ENCODE results near the gene LRRC1. TPM values are rescaled to one million over a fixed set of nuclear protein-coding genes. Genes with fewer than 3 reads are reported as not detected.

The LRRC1 gene
- total and polyA plus RNA-seq, 8 donors, result 5.2 to 11.6 (median 7.6) TPM

DNA sequence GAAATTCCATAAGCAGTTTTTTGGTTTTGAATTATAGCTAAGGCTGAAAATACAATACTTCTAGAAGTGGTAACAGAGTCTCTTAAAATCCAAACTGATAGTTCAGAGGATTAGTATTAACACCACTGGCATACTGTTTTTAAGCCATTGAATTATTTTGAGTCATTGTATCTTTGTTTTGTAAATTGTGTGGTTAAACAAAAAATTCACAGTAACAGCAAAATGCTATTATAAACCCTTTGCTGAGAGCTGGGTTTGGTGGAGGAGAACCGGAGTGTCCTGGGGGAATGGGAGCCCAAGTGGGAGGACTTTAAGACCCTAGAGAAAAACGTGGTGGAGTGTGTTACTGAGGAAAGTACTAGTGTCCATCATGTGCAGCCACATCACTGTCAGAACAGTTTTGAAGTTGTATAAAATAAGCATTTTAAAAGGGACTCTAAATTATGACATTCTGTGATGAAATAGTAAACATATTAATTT is 125.1 kb downstream of the LRRC1 start:
- DNase-seq (no peak), FAIRE-seq (no peak), ATAC-seq (no peak)
- Histone ChIP-seq H3K4me3 (no peak overlapping the region), H3K27me3 (no peaks in the 10 kb centered on the region), H3K36me3 (peaks cover 0 to 16% (median 0%) of the 10 kb centered on the region in 3 donors), H3K27ac (no peak overlapping the region), H3K9me3 (no peaks in the 10 kb centered on the region), H3K4me1 (no peaks in the 10 kb centered on the region)
- 71 to 78% methylated on average over 2 of the region's 2 CpGs for WGBS, 2 donors
- TF ChIP-seq, protein P1, sequence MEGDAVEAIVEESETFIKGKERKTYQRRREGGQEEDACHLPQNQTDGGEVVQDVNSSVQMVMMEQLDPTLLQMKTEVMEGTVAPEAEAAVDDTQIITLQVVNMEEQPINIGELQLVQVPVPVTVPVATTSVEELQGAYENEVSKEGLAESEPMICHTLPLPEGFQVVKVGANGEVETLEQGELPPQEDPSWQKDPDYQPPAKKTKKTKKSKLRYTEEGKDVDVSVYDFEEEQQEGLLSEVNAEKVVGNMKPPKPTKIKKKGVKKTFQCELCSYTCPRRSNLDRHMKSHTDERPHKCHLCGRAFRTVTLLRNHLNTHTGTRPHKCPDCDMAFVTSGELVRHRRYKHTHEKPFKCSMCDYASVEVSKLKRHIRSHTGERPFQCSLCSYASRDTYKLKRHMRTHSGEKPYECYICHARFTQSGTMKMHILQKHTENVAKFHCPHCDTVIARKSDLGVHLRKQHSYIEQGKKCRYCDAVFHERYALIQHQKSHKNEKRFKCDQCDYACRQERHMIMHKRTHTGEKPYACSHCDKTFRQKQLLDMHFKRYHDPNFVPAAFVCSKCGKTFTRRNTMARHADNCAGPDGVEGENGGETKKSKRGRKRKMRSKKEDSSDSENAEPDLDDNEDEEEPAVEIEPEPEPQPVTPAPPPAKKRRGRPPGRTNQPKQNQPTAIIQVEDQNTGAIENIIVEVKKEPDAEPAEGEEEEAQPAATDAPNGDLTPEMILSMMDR (IDR thresholded peaks at IDR 0.05), result no peak
- intact Hi-C loops (cut with DNase I), result loop anchor here in 1 of 3 donors (10.0 kb wide), 1 partner anchor 105 kb away; no protein-coding TSS in a partner anchor

- 65 to 86% methylated on average over 5 of the region's 5 CpGs for WGBS, 2 donors
- intact Hi-C loops (cut with DNase I), result loop anchor here in 1 of 3 donors (10.0 kb wide), 1 partner anchor 106 kb away; no protein-coding TSS in a partner anchor
- no peaks in the 10 kb centered on the region for H3K9me3 ChIP-seq
- ATAC-seq (no peak), FAIRE-seq (no peak), DNase-seq (no peak)
- H3K27me3 ChIP-seq, result no peaks in the 10 kb centered on the region
- H3K4me1 ChIP-seq, result no peaks in the 10 kb centered on the region
- peaks cover 0 to 16% (median 0%) of the 10 kb centered on the region in 3 donors for H3K36me3 ChIP-seq
- no peak overlapping the region for H3K27ac ChIP-seq
- TF ChIP-seq, protein P1 (IDR thresholded peaks at IDR 0.05), result no peak
- H3K4me3 ChIP-seq, result no peak overlapping the region
Measured at GRCh38 chr6:53920881-53921280, 126.1 kb downstream of the LRRC1 start.

GRCh38 chr6:53921639-53922038 is 126.8 kb downstream of the LRRC1 start:
- Histone ChIP-seq H3K9me3 (no peaks in the 10 kb centered on the region), H3K27me3 (no peaks in the 10 kb centered on the region), H3K4me3 (no peak overlapping the region), H3K27ac (no peak overlapping the region), H3K4me1 (no peaks in the 10 kb centered on the region), H3K36me3 (peaks cover 0 to 16% (median 0%) of the 10 kb centered on the region in 3 donors)
- 92 to 94% methylated on average over 2 of the region's 2 CpGs for WGBS, 2 donors
- intact Hi-C loops (cut with DNase I), result loop anchor here in 1 of 3 donors (10.0 kb wide), 1 partner anchor 107 kb away; no protein-coding TSS in a partner anchor
- ATAC-seq (no peak), FAIRE-seq (no peak), DNase-seq (no peak)
- TF ChIP-seq, protein P1 (IDR thresholded peaks at IDR 0.05), result no peak

- H3K9me3 ChIP-seq, result no peaks in the 10 kb centered on the region
- peaks cover 0 to 16% (median 0%) of the 10 kb centered on the region in 3 donors for H3K36me3 ChIP-seq
- no peak overlapping the region for H3K27ac ChIP-seq
- TF ChIP-seq, protein P1 (IDR thresholded peaks at IDR 0.05), result no peak
- intact Hi-C loops (cut with DNase I), result loop anchor here in 1 of 3 donors (10.0 kb wide), 1 partner anchor 108 kb away; no protein-coding TSS in a partner anchor
- DNase-seq, result no peak
- H3K4me3 ChIP-seq, result no peak overlapping the region
- FAIRE-seq, result no peak
- no peak for ATAC-seq
- no peaks in the 10 kb centered on the region for H3K27me3 ChIP-seq
- 88 to 90% methylated on average over 14 of the region's 14 CpGs for WGBS, 2 donors
- peaks cover 0 to 5% (median 3%) of the 10 kb centered on the region in 3 donors for H3K4me1 ChIP-seq
Measured at GRCh38 chr6:53922539-53922981, 127.8 kb downstream of the LRRC1 start.

- no peaks in the 10 kb centered on the region for H3K27me3 ChIP-seq
- H3K36me3 ChIP-seq, result peaks cover 0 to 16% (median 0%) of the 10 kb centered on the region in 3 donors
- DNase-seq (no peak), ATAC-seq (no peak), FAIRE-seq (no peak)
- 95 to 96% methylated on average over 3 of the region's 3 CpGs for WGBS, 2 donors
- H3K27ac ChIP-seq, result no peak overlapping the region
- no peak overlapping the region for H3K4me3 ChIP-seq
- peaks cover 0 to 11% (median 5%) of the 10 kb centered on the region in 3 donors for H3K4me1 ChIP-seq
- intact Hi-C loops (cut with DNase I), result loop anchor here in 1 of 3 donors (10.0 kb wide), 1 partner anchor 109 kb away; no protein-coding TSS in a partner anchor
- TF ChIP-seq, protein P1 (IDR thresholded peaks at IDR 0.05), result no peak
- H3K9me3 ChIP-seq, result no peaks in the 10 kb centered on the region
Measured at GRCh38 chr6:53924277-53924676, 129.5 kb downstream of the LRRC1 start.

Measured in pancreas (tissue), 10 donors.